ENCODE measurements around the gene EPS15.

DNA sequence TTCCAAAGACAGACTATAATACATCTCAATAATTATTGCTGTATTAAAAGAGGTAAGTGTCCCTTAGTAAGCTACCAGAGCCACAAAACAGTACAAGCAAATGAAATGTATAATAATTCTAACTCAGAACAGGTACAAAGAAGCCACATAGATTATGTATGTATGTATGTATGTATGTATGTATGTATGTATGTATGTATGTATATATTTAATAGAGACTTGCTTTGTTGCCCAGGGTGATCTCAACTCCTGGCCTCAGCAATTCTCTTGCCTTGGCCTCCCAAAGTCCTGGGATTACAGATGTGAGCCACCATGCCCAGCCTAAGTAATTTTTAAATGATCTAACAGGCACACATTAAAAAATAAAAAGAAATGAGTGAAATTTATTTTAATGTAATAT lies 86.9 kb downstream of the EPS15 start:
- TF ChIP-seq, protein P1, sequence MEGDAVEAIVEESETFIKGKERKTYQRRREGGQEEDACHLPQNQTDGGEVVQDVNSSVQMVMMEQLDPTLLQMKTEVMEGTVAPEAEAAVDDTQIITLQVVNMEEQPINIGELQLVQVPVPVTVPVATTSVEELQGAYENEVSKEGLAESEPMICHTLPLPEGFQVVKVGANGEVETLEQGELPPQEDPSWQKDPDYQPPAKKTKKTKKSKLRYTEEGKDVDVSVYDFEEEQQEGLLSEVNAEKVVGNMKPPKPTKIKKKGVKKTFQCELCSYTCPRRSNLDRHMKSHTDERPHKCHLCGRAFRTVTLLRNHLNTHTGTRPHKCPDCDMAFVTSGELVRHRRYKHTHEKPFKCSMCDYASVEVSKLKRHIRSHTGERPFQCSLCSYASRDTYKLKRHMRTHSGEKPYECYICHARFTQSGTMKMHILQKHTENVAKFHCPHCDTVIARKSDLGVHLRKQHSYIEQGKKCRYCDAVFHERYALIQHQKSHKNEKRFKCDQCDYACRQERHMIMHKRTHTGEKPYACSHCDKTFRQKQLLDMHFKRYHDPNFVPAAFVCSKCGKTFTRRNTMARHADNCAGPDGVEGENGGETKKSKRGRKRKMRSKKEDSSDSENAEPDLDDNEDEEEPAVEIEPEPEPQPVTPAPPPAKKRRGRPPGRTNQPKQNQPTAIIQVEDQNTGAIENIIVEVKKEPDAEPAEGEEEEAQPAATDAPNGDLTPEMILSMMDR (conservative IDR thresholded peaks at IDR 0.05 in 1 of 2, IDR thresholded peaks at IDR 0.05 in 1 of 2; ENCODE audit: extremely low read depth in 1 of 2, insufficient read depth in 1 of 2, low read depth in 1 of 2, low read length in 2 of 2) = no peak
- no peak for TF ChIP-seq EZH2 (IDR thresholded peaks at IDR 0.05; ENCODE audit: borderline replicate concordance, low read length)

All from mammary epithelial cell (primary cell).